H9 (cell line): ENCODE measurements around the gene TRPV3. TPM values are rescaled to one million over a fixed set of nuclear protein-coding genes. Genes with fewer than 3 reads are reported as not detected.

Source experiments
- DNase-seq: peaks from one replicate; pipeline ENCODE4 v3.0.0-alpha.2; 2017
- H2AFZ ChIP-seq: one replicate; pipeline ENCODE4 v1.6.1; 2013; ENCODE audit warnings: mild to moderate bottlenecking, low read length, control low read depth, moderate library complexity
- H2AK5ac ChIP-seq: 2 replicates; pipeline ENCODE4 v1.6.1; 2013; ENCODE audit warnings: low read length, control low read depth, mixed read lengths; ENCODE audit not compliant: insufficient read length
- H2BK120ac ChIP-seq: one replicate; pipeline ENCODE4 v1.6.1; 2013; ENCODE audit warnings: low read depth, mild to moderate bottlenecking, low read length, control low read depth, inconsistent platforms; ENCODE audit not compliant: poor library complexity, severe bottlenecking
- H2BK12ac ChIP-seq: 2 replicates; pipeline ENCODE4 v1.6.1; 2013; ENCODE audit warnings: low read length, control low read depth, mixed read lengths, low read depth; ENCODE audit not compliant: insufficient read length
- H2BK15ac ChIP-seq: 2 replicates; pipeline ENCODE4 v1.6.1; 2013; ENCODE audit warnings: low read depth, low read length, control low read depth
- H2BK20ac ChIP-seq: one replicate; pipeline ENCODE4 v1.6.1; 2013; ENCODE audit warnings: low read depth, mild to moderate bottlenecking, low read length, control low read depth, inconsistent platforms; ENCODE audit not compliant: poor library complexity, severe bottlenecking
- H2BK5ac ChIP-seq: 2 replicates; pipeline ENCODE4 v1.6.1; 2013; ENCODE audit warnings: low read length, control low read depth, mixed read lengths; ENCODE audit not compliant: insufficient read length
- H3K14ac ChIP-seq: 2 replicates; pipeline ENCODE4 v1.6.1; 2013; ENCODE audit warnings: low read length, control low read depth; ENCODE audit not compliant: insufficient read depth
- H3K18ac ChIP-seq: 2 replicates; pipeline ENCODE4 v1.6.1; 2013; ENCODE audit warnings: low read depth, mild to moderate bottlenecking, mixed read lengths, low read length, control low read depth; ENCODE audit not compliant: insufficient read length
- H3K23ac ChIP-seq: 2 replicates; pipeline ENCODE4 v1.6.1; 2013; ENCODE audit warnings: low read length, control low read depth, mixed read lengths, low read depth; ENCODE audit not compliant: insufficient read length
- H3K23me2 ChIP-seq: 2 replicates; pipeline ENCODE4 v1.6.1; 2013; ENCODE audit warnings: low read depth, mild to moderate bottlenecking, mixed read lengths, low read length, control low read depth; ENCODE audit not compliant: insufficient read length, poor library complexity, severe bottlenecking
- H3K27ac ChIP-seq: 2 replicates; pipeline ENCODE4 v1.5.1; 2013; ENCODE audit warnings: low read length, control low read depth, mixed read lengths, low read depth; ENCODE audit not compliant: insufficient read length
- H3K27me3 ChIP-seq: 2 replicates; pipeline ENCODE4 v1.6.1; 2013; ENCODE audit warnings: low read length, control low read depth, inconsistent platforms; ENCODE audit not compliant: insufficient read depth
- H3K4ac ChIP-seq: 2 replicates; pipeline ENCODE4 v1.6.1; 2013; ENCODE audit warnings: low read depth, mild to moderate bottlenecking, control low read depth, inconsistent platforms, low read length, moderate library complexity
- H3K4me1 ChIP-seq: 2 replicates; pipeline ENCODE4 v1.6.1; 2013; ENCODE audit warnings: low read length, control low read depth, inconsistent platforms; ENCODE audit not compliant: insufficient read depth
- H3K4me2 ChIP-seq: 2 replicates; pipeline ENCODE4 v1.6.1; 2013; ENCODE audit warnings: low read length, control low read depth, mixed read lengths; ENCODE audit not compliant: insufficient read length, insufficient read depth
- H3K56ac ChIP-seq: 2 replicates; pipeline ENCODE4 v1.6.1; 2013; ENCODE audit warnings: low read depth, mild to moderate bottlenecking, mixed read lengths, low read length, control low read depth; ENCODE audit not compliant: insufficient read length
- H3K79me1 ChIP-seq: 2 replicates; pipeline ENCODE4 v1.6.1; 2013; ENCODE audit warnings: low read depth, mild to moderate bottlenecking, moderate library complexity, low read length, control low read depth, inconsistent platforms; ENCODE audit not compliant: insufficient read depth, poor library complexity, severe bottlenecking
- H3K79me2 ChIP-seq: 2 replicates; pipeline ENCODE4 v1.6.1; 2013; ENCODE audit warnings: low read length, control low read depth, inconsistent platforms; ENCODE audit not compliant: insufficient read depth
- H3K9ac ChIP-seq: 2 replicates; pipeline ENCODE4 v1.6.1; 2013; ENCODE audit warnings: low read length, control low read depth, mixed read lengths; ENCODE audit not compliant: insufficient read length; ENCODE audit errors: extremely low read depth
- H3K9me3 ChIP-seq: one replicate; pipeline ENCODE4 v1.6.1; 2013; ENCODE audit warnings: low read depth, low read length, inconsistent platforms; ENCODE audit not compliant: control insufficient read depth
- H3T11ph ChIP-seq: one replicate; pipeline ENCODE4 v1.6.1; 2013; ENCODE audit warnings: mild to moderate bottlenecking, low read length, control low read depth, inconsistent platforms
- H4K20me1 ChIP-seq: one replicate; pipeline ENCODE4 v1.6.1; 2013; ENCODE audit not compliant: control insufficient read depth, insufficient read length, insufficient read depth
- H4K5ac ChIP-seq: 2 replicates; pipeline ENCODE4 v1.6.1; 2013; ENCODE audit warnings: low read depth, mild to moderate bottlenecking, mixed read lengths, low read length, control low read depth; ENCODE audit not compliant: insufficient read length
- H4K8ac ChIP-seq: replicated peaks from 2 replicates; pipeline ENCODE4 v1.6.1; 2013; ENCODE audit warnings: low read length, control low read depth, mixed read lengths, low read depth; ENCODE audit not compliant: insufficient read length
- H4K91ac ChIP-seq: 2 replicates; pipeline ENCODE4 v1.6.1; 2013; ENCODE audit warnings: low read depth, mild to moderate bottlenecking, moderate library complexity, mixed read lengths, low read length, control low read depth; ENCODE audit not compliant: insufficient read length
- H3K27ac Mint-ChIP-seq, 3 experiments: 2 replicates in 2 of 3; 3 replicates in 1 of 3; pipeline ENCODE4 v1.8.0; 2020 to 2021; ENCODE audit warnings: mixed read lengths in 3 of 3, mild to moderate bottlenecking in 1 of 3, moderate library complexity in 1 of 3
- H3K27me3 Mint-ChIP-seq: 2 replicates; pipeline ENCODE4 v1.8.0; 2021; ENCODE audit warnings: low read depth, mild to moderate bottlenecking, moderate library complexity, mixed read lengths
- H3K36me3 Mint-ChIP-seq, 3 experiments: 2 replicates in 2 of 3; 3 replicates in 1 of 3; pipeline ENCODE4 v1.8.0; 2020 to 2021; ENCODE audit warnings: low read depth in 3 of 3, mixed read lengths in 3 of 3; ENCODE audit not compliant: insufficient read depth in 1 of 3
- H3K4me1 Mint-ChIP-seq, 2 experiments: 2 replicates each; pipeline ENCODE4 v1.8.0; 2020; ENCODE audit warnings: mixed read lengths in 2 of 2
- H3K4me3 Mint-ChIP-seq, 2 experiments: 2 replicates in 1 of 2; 3 replicates in 1 of 2; pipeline ENCODE4 v1.8.0; 2020 to 2021; ENCODE audit warnings: mild to moderate bottlenecking in 2 of 2, mixed read lengths in 2 of 2, moderate library complexity in 1 of 2
- H3K9me3 Mint-ChIP-seq, 2 experiments: 2 replicates in 1 of 2; 3 replicates in 1 of 2; pipeline ENCODE4 v1.8.0; 2020; ENCODE audit warnings: mild to moderate bottlenecking in 2 of 2, mixed read lengths in 2 of 2, moderate library complexity in 1 of 2
- WGBS: extraction: QIAGEN DNeasy Blood & Tissue Kit; methylation state at CpG from one replicate; pipeline ENCODE4 v1.1.7; 2013; ENCODE audit warnings: missing lambda C conversion rate, low lambda C conversion rate, mixed read lengths; ENCODE audit not compliant: insufficient read length; ENCODE audit errors: extremely low coverage; 5-methylcytosine and 5-hydroxymethylcytosine counted together
- total RNA-seq: library from RNA; stranded (reverse); gene quantifications from 2 replicates; pipeline ENCODE4 v1.2.1, GENCODE V29; 2021
- TF ChIP-seq, protein P1 (sequence below): fragments of 200-600 bp; sonication (generic); conservative IDR thresholded peaks from 3 replicates; pipeline ENCODE4 v1.8.0; 2021; ENCODE audit warnings: antibody characterized with exemption, mild to moderate bottlenecking

Gene TRPV3
- total RNA-seq, 1 experiment from 2014 or later: 0.63 TPM

DNA sequence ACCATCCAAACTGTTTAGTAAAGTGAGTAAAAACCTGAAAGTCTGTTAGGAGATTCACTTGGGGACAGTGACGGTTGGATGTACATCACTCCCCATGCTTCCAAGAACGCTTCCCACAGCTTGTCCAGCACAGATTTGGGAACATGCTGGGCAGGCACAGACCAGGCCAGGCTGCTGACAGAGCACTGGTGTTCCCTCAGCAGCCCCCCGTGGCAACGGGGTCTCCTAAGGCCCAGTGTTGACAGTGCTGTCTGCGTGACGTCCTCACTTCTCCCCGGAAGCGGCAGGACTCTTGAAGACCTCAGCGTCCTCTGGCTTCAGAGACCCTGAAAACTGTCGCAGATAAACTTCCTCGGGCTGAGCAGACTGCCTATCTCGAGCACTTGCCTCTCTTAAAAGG is 8.9 kb upstream of the TRPV3 start:
- no peak overlapping the region for H2BK20ac ChIP-seq
- H4K20me1 ChIP-seq: no peaks in the 10 kb centered on the region
- no peak overlapping the region for H3K4ac ChIP-seq
- no peak overlapping the region for H2BK12ac ChIP-seq
- no peak overlapping the region for H4K5ac ChIP-seq
- TF ChIP-seq, protein P1, sequence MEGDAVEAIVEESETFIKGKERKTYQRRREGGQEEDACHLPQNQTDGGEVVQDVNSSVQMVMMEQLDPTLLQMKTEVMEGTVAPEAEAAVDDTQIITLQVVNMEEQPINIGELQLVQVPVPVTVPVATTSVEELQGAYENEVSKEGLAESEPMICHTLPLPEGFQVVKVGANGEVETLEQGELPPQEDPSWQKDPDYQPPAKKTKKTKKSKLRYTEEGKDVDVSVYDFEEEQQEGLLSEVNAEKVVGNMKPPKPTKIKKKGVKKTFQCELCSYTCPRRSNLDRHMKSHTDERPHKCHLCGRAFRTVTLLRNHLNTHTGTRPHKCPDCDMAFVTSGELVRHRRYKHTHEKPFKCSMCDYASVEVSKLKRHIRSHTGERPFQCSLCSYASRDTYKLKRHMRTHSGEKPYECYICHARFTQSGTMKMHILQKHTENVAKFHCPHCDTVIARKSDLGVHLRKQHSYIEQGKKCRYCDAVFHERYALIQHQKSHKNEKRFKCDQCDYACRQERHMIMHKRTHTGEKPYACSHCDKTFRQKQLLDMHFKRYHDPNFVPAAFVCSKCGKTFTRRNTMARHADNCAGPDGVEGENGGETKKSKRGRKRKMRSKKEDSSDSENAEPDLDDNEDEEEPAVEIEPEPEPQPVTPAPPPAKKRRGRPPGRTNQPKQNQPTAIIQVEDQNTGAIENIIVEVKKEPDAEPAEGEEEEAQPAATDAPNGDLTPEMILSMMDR: no peak
- no peak overlapping the region for H2AK5ac ChIP-seq
- Mint-ChIP-seq H3K27ac (no peak overlapping the region; a peak in 1 of 7 replicates), H3K36me3 (peaks cover 15 to 35% (median 27%) of the 10 kb centered on the region in 3 experiments; a peak in 6 of 7 replicates), H3K4me3 (no peak overlapping the region), H3K9me3 (peaks cover 0 to 3% of the 10 kb centered on the region in 2 experiments; a peak in 2 of 5 replicates), H3K4me1 (peaks cover 6% of the 10 kb centered on the region in 2 experiments), H3K27me3 (no peaks in the 10 kb centered on the region)
- no peak overlapping the region for H3K9ac ChIP-seq
- no peak overlapping the region for H3T11ph ChIP-seq
- no peaks in the 10 kb centered on the region for H3K27me3 ChIP-seq
- H3K79me1 ChIP-seq: no peaks in the 10 kb centered on the region
- no peaks in the 10 kb centered on the region for H3K4me1 ChIP-seq
- H3K23ac ChIP-seq: no peak overlapping the region
- H3K4me2 ChIP-seq: no peak overlapping the region
- WGBS: no CpG with 5 or more reads among the region's 12 CpGs
- H2AFZ ChIP-seq: no peak overlapping the region
- H3K56ac ChIP-seq: no peak overlapping the region
- peak overlapping the region; percentile 6 for H4K8ac ChIP-seq
- H3K23me2 ChIP-seq: no peaks in the 10 kb centered on the region
- no peaks in the 10 kb centered on the region for H3K79me2 ChIP-seq
- no peak overlapping the region; the same call in 1 of the 2 replicates for H3K14ac ChIP-seq
- H2BK15ac ChIP-seq: no peak overlapping the region
- no peak overlapping the region for H2BK120ac ChIP-seq
- no peak overlapping the region for H3K18ac ChIP-seq
- no peak for DNase-seq
- H2BK5ac ChIP-seq: no peak overlapping the region
- no peak overlapping the region for H3K27ac ChIP-seq
- H4K91ac ChIP-seq: no peak overlapping the region
- H3K9me3 ChIP-seq: no peaks in the 10 kb centered on the region
